ENCODE measurements around the gene CPAMD8. TPM values are rescaled to one million over a fixed set of nuclear protein-coding genes. Genes with fewer than 3 reads are reported as not detected.
"Not testable (repeated sequence)": the region's sequence is repeated elsewhere in the genome, so short reads cannot be mapped to it uniquely, and the experiment has no call there.

The CPAMD8 gene
- total RNA-seq, 1 donor from 2014 or later, result 14.1 TPM

DNA sequence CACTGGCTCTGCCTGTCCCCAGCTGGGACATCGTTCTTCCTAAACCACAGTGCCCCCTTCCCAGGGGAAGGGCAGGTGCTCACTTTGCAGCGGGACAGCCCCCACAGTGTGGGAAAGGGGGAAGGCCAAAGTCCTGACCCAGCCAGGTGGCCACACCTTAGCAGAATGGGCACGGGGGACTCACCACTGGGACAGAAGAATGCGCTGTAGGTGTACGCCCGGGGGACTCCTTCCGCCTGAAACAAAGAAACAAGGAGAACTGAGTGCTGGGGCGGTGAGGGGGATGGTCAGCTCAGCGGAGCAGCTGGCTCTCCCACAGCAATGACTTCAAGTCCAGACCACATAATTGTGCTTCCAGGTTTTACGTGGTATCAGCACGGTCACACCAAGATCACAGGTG lies 88.4 kb downstream of the CPAMD8 start:
- intact Hi-C loops (cut with DNase I), result no loop called here
- ATAC-seq (ENCODE audit: poor library complexity) (no peak), DNase-seq (no peak)

GRCh38 chr19:16937796-16938195 lies 88.8 kb downstream of the CPAMD8 start:
- DNase-seq; intact Hi-C loops (cut with DNase I); ATAC-seq (ENCODE audit: poor library complexity): not testable (repeated sequence)

DNA sequence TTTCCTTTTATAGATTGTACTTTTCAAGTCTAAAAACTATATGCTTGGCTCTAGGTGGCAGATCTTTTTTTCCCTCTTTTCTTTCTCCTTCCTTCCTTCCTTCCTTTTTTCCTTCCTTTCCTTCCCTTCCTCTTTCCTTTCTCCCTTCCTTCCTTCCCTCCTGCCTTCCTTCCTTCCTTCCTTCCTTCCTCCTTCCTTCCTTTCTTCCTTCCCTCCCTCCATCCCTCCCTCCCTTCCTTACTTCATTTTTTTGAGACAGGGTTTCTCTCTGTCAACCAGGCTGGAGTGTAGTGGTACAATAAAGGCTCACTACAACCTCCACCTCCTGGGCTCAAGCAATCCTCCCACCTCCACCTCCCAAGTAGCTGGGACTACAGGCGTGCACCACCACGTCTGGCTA lies 89.7 kb downstream of the CPAMD8 start:
- no peak for DNase-seq
- intact Hi-C loops (cut with DNase I), result no loop called here
- no peak for ATAC-seq (ENCODE audit: poor library complexity)

GRCh38 chr19:16934489-16934888 lies 92.1 kb downstream of the CPAMD8 start:
- intact Hi-C loops (cut with DNase I), result no loop called here
- no peak for DNase-seq
- ATAC-seq (ENCODE audit: poor library complexity), result no peak

- no peak for ATAC-seq (ENCODE audit: poor library complexity)
- intact Hi-C loops (cut with DNase I), result no loop called here
- DNase-seq, result no peak
Observed at GRCh38 chr19:16931306-16931705, 95.3 kb downstream of the CPAMD8 start.

DNA sequence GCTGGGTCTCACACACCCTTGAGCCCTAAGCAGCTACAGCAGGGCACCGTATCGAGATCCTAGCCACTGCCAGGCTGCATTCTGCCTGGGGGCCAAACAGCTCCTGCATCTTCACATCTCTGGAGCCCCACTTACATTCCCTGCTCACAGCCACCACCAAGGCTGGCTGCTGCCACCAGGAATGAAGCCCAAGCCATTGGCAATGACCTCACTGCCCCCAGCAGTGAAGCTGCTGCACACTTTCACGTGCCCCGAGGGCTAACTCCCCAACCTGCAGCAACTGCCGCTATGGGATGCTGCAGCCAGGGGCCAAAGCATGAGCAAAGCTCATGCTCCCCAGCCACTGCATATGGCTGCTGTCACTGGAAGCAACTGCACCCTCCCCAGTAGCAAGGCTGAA lies 95.9 kb downstream of the CPAMD8 start:
- no peak for ATAC-seq (ENCODE audit: poor library complexity)
- DNase-seq, result no peak
- intact Hi-C loops (cut with DNase I), result no loop called here

GRCh38 chr19:16928916-16929315 lies 97.7 kb downstream of the CPAMD8 start:
- ATAC-seq (ENCODE audit: poor library complexity), result no peak
- intact Hi-C loops (cut with DNase I), result no loop called here
- no peak for DNase-seq

DNA sequence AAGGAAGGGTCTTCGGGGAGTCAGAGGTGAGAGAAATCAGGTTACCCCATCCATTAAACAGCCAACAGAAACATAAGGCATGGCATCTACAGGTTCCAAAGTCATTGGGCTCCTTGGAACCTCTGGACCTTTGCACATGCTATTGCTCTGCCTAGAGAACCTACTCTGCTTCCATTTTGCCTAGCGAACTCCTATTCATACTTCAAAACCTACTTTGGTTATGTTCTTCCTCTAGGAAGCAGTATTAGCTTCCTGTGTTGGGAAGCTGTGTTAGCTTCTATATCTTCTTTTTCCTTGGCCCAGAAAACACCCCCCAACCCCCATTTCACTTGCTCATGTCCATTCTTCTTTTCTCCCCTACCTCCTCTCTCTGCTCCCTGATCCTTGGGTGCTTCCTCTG lies 98.3 kb downstream of the CPAMD8 start:
- intact Hi-C loops (cut with DNase I), result no loop called here
- ATAC-seq (ENCODE audit: poor library complexity), result no peak
- no peak for DNase-seq

GRCh38 chr19:16927883-16928282 lies 98.7 kb downstream of the CPAMD8 start:
- ATAC-seq (ENCODE audit: poor library complexity), result no peak
- DNase-seq, result no peak
- intact Hi-C loops (cut with DNase I), result no loop called here

DNA sequence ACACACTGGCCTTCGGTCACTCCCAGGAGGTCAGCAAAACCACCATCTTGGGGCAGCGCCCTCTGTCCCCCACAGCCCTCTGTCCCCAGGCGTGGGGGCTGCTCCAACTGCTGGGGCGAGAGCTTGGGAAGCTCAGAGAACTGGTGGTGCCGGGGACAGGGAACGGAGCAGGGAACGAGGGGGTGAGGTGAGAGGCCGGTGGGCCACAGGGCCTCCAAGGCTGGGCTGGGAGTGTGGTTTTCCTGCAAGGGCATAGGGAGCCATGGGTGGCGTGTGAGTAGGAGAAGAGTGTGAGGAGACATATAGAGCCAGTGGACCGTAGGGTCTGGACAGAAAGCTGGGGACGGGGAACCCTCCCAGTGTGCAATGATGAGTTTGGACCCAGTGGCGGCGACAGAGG lies 103.7 kb downstream of the CPAMD8 start:
- ATAC-seq (ENCODE audit: poor library complexity) (no peak), DNase-seq (no peak)
- intact Hi-C loops (cut with DNase I), result no loop called here

- no peak for ATAC-seq (ENCODE audit: poor library complexity)
- intact Hi-C loops (cut with DNase I), result no loop called here
- DNase-seq, result no peak
Observed at GRCh38 chr19:16922592-16922934, 104.0 kb downstream of the CPAMD8 start.

- no peak for ATAC-seq (ENCODE audit: poor library complexity)
- intact Hi-C loops (cut with DNase I), result no loop called here
- no peak for DNase-seq
Observed at GRCh38 chr19:16921766-16922591, 104.6 kb downstream of the CPAMD8 start.

DNA sequence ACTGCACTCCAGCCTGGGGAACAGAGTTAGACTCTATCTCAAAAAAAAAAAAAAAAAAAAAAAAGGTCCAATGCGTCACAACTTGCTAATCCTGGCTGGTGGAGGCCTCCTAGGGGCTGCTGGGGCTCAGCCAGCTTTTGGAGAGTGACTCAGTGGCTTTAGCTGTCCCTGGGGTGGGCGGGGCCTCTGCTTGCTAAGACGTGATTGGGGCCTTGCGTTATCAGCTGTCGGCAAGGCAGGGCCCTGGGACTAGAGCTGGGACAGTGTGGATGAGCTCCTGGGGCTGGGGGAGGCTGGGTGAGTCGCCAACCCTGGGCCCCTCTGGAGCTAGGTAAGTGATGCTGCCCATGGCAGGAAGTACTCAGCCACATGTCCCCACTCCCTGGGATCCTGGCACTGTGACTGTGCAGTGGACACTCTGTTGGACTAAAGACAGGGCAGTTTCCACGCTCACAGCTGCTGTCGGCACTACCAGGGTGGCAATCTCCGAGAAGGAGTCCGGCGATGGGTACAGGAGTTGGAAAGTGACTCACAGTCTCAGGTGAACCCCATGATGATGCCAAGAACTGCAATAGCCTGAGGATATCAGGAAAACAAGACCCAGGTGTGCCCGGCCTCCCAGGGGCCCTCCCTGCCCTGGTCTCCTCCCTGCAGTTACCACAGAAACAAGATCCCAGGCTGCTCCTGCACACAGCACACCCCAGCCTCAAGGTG lies 105.6 kb downstream of the CPAMD8 start:
- DNase-seq, result no peak
- intact Hi-C loops (cut with DNase I), result no loop called here
- ATAC-seq (ENCODE audit: poor library complexity), result no peak

DNA sequence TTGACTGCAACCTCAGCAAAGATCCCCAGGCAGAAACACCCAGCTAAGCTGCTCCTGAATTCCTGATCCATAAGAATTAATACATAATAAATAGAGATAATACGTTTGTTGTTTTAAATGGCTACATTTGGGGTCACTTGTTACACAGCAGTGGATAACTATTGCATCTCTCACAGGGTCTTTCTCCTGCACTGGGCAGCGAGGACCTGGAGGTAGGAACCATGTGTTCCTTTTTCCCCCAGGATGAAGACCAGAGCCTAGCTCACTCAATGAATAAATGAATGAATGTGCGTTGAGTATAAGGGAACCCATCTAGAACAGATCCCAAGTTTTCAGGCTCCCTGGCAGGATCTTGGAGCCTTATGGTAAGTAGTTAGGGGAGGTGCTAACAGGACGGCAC lies 107.1 kb downstream of the CPAMD8 start:
- intact Hi-C loops (cut with DNase I), result no loop called here
- ATAC-seq (ENCODE audit: poor library complexity), result no peak

DNA sequence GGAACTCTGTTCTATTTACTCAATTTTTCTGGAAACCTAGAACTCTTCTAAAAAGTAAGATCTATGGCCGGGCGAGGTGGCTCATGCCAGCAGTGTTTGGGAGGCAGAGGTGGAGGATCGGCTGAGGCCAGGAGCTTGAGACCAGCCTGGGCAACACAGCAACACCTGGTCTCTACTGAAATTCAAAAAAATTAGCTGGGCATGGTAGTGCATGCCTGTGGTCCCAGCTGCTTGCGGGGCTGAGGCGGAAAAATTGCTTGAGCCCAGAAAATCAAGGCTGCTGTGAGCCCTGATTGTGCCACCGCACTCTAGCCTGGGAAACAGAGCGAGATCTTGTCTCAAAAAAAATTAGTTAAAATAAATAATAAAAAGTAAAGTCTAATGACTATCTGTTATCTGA lies 109.2 kb downstream of the CPAMD8 start:
- no peak for DNase-seq
- intact Hi-C loops (cut with DNase I), result no loop called here
- no peak for ATAC-seq (ENCODE audit: poor library complexity)

More for the DNA sequence above, 107.1 kb downstream of the CPAMD8 start:
- no peak for DNase-seq

- intact Hi-C loops (cut with DNase I), result no loop called here
- DNase-seq, result no peak
- ATAC-seq (ENCODE audit: poor library complexity), result no peak
Observed at GRCh38 chr19:16915734-16916133, 110.9 kb downstream of the CPAMD8 start.

GRCh38 chr19:16915135-16915534 lies 111.5 kb downstream of the CPAMD8 start:
- DNase-seq (no peak), ATAC-seq (ENCODE audit: poor library complexity) (no peak)
- intact Hi-C loops (cut with DNase I), result no loop called here

- intact Hi-C loops (cut with DNase I), result no loop called here
Observed at GRCh38 chr19:16914421-16914820, 112.2 kb downstream of the CPAMD8 start.

GRCh38 chr19:16912780-16913179 lies 113.8 kb downstream of the CPAMD8 start:
- intact Hi-C loops (cut with DNase I), result no loop called here
- DNase-seq (no peak), ATAC-seq (ENCODE audit: poor library complexity) (no peak)

More at GRCh38 chr19:16914421-16914820, 112.2 kb downstream of the CPAMD8 start:
- no peak for ATAC-seq (ENCODE audit: poor library complexity)
- no peak for DNase-seq

DNA sequence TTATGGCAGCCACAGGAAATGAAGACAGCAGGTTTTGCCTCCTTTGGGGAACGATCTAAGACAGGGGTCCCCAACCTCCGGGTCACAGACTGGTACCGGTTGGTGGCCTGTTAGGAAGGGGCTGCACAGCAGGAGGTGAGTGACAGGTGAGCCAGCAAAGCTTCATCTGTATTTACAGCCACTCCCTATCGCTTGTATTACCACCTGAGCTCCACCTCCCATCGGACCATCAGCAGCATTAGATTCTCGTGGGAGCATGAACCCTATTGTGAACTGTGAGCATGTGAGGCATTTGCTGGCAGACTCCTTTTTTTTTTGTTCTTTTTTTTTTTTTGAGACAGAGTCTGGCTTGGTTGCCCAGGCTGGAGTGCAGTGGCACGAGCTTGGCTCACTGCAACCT lies 115.6 kb downstream of the CPAMD8 start:
- DNase-seq (no peak), ATAC-seq (ENCODE audit: poor library complexity) (no peak)
- intact Hi-C loops (cut with DNase I), result no loop called here
